NCI-H1092 (cell line): ENCODE data around the gene GARRE1.

ENCODE experiments used
- DNase-seq: peaks from one replicate; lab custom pipeline; 2025; lab: John Stamatoyannopoulos, UW

Gene GARRE1

DNA sequence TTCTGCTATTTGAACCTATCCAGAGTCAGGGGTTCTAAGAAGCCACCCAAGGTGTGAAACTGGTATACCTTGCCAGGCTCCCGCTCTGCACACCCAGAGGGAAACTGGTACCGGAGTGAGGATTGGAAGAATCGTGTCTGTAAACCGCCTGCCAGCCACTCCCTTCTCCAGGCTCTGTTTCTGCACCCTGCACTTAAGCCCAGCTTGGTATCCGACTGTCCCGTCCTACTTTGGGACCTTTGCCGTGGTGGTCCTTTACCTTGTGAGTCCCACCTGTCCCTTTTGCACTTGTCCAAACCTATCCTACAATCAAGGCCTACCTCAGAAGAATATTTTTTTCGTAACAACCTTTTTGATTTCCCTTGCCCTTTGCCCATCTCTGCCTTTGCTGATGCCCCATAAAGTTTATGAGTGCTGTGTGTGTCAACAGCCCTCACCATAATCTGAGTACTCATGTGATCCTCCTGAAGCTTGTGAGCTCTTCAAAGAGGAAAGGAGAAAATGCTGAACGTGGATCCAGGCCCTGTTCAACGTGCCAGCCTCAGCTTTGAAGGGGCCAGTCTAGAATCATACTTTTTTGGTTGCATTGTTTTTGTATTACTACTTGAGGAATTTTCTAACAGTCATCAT lies 44.7 kb downstream of the GARRE1 start:
- DNase-seq: no peak

DNA sequence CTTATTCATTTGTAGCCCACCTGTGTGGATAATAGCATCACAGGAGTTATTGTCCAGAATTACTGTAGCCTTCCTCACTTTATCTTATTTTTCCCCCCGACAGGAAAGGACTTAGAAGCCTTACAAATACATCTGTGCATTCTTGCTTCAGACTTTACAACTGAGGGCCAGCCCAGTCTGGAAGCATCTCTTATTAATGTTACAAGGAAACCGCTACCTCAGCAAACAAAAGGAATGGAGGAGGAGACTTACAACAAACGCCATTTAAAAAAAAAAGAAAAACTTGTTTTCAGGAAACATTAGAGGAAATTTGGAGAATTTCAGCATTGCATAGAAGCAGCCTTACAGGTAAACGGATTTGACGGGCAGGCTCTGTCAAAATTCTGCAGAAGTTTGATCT lies 45.2 kb downstream of the GARRE1 start:
- DNase-seq: no peak

DNA sequence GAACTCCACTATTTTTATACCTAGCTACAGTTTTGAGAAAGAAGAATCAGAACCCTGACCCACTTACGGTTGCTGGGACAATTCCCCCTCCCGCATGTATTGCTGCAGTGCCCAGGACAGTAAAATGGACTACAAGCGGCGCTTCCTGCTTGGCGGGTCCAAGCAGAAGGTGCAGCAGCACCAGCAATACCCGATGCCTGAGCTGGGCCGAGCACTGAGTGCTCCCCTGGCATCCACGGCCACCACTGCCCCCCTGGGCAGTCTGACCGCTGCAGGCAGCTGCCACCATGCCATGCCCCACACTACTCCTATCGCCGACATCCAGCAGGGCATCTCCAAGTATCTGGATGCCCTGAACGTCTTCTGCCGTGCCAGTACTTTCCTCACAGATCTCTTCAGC lies 46.0 kb downstream of the GARRE1 start:
- DNase-seq: no peak

DNA sequence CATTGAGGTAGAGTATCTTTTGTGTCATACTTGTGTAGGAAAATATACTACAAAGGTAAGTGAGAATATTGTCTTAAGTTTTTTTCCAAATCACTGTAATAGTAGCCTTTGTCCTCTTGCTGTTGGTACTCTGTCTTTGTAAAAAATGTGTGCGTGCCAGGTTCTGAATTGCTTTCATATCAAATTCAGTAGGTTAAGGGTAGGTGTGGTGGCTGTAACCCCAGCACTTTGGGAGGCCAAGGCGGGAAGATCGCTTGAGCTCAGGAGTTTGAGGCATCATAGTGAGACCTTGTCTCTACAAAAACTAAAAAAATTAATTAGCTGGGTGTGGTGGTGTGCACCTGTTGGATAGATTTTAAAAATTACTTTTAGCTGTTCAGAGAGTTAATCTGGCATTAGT lies 46.6 kb downstream of the GARRE1 start:
- DNase-seq: no peak
